Psoas muscle (tissue), 8 donors: ENCODE measurements around the gene EYS. TPM values are rescaled to one million over a fixed set of nuclear protein-coding genes. Genes with fewer than 3 reads are reported as not detected.

Experiments used
- ATAC-seq, 4 donors: fragments of 200-7000 bp; cut with Tn5 transposase; one replicate each; pipeline ENCODE4 v1.9.1; 2020; ENCODE audit warnings: moderate library complexity in 3 of 4, mild to moderate bottlenecking in 2 of 4
- DNase-seq, 2 donors: peaks; one replicate each; pipeline ENCODE4 v3.0.0-alpha.2; 2020
- H3K27ac ChIP-seq: fragments of 200-600 bp; one replicate; pipeline ENCODE4 v1.8.0; 2022
- H3K27me3 ChIP-seq, 3 donors: fragments of 200-600 bp in 1 of 3; one replicate each; pipeline versions ENCODE4 v1.6.1 to v1.8.0; 2013 to 2022; ENCODE audit warnings: low read length in 2 of 3, mild to moderate bottlenecking in 2 of 3, moderate library complexity in 1 of 3; ENCODE audit not compliant: insufficient read depth in 3 of 3
- H3K36me3 ChIP-seq, 2 donors: fragments of 200-600 bp in 1 of 2; one replicate each; pipeline versions ENCODE4 v1.6.1 to v1.8.0; 2013 to 2022; ENCODE audit warnings: low read depth in 1 of 2, mild to moderate bottlenecking in 1 of 2, moderate library complexity in 1 of 2; ENCODE audit not compliant: insufficient read depth in 1 of 2
- H3K4me1 ChIP-seq: fragments of 200-600 bp; one replicate; pipeline ENCODE4 v1.8.0; 2022
- H3K4me3 ChIP-seq: fragments of 200-600 bp; one replicate; pipeline ENCODE4 v1.8.0; 2022; ENCODE audit warnings: mild to moderate bottlenecking
- H3K9me3 ChIP-seq: fragments of 200-600 bp; one replicate; pipeline ENCODE4 v1.8.0; 2022
- WGBS, 3 donors: extraction: QIAGEN DNeasy Blood & Tissue Kit; methylation state at CpG; one replicate each; pipeline versions ENCODE4 v1.1.6 to v1.1.7; 2013; 5-methylcytosine and 5-hydroxymethylcytosine counted together
- intact Hi-C, 2 donors: fragments of 100-400 bp; cut with DNase I; formaldehyde crosslinking; loops; one replicate each; pipeline versions ENCODE4 v1.11.0 to v1.14.2; 2022
- polyA plus RNA-seq, 3 donors: library from polyadenylated mRNA; stranded (reverse); fragments of 200-250 nt; gene quantifications; one replicate each; pipeline ENCODE4 v1.2.3, GENCODE V29; 2013
- total RNA-seq, 4 donors: library from RNA; stranded (reverse); fragmentation: NEBNext Ultra II Directional in 2 of 4; extraction: Animal tissue kit (Norgen Biotek cat#: 25700) in 2 of 4; gene quantifications; one replicate each; pipeline versions ENCODE4 v1.2.1 to v1.2.4, GENCODE V29; 2021 to 2023
- TF ChIP-seq, protein P1 (sequence below): fragments of 200-600 bp; IDR thresholded peaks from one replicate; pipeline ENCODE4 v1.8.0; 2022; ENCODE audit warnings: antibody characterized with exemption
- donor health status: healthy with polysubstance abuse.
- donor health status: DM: no; HTN: no; CAD: no; lungs with moderate emphysema.
- donor health status: Bipolar disorder and iron deficiency.
- donor health status: healthy.
- donor health status: DM: yes; HTN: yes; CAD: no.
- donor health status: DM: no; HTN: no; CAD: no.
- donor health status: DM: no; HTN: no; CAD: no.
- donor health status: DM: yes; HTN: yes; CAD: no.

EYS gene
- total and polyA plus RNA-seq, 7 donors: under 0.01 TPM; not detected in 6

DNA sequence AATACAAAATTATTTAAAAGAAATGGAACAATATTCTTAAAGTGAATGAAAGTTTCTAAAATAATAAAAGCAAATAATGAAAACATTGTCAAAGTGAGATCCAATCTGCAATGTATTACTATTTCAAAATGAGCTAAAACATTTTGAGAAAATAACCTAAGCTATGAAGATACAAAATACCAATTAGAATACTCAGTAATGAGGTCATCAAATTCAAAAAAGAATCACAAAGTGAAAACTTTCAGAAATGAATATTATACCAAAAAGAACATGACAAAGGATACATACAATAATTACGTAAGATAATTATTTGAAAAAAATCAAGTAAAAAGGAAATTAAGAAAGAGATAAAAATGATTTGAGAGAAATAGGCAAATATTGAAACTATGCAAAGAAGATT, 634.5 kb downstream of the EYS start:
- Histone ChIP-seq H3K9me3 (no peaks in the 10 kb centered on the region), H3K4me1 (no peaks in the 10 kb centered on the region), H3K36me3 (no peaks in the 10 kb centered on the region), H3K27ac (no peak overlapping the region), H3K27me3 (no peaks in the 10 kb centered on the region), H3K4me3 (no peak overlapping the region)
- ATAC-seq: no peak
- DNase-seq: no peak
- WGBS, 3 donors: 95 to 100% (median 95%) methylated on average over 1 of the region's 1 CpG
- intact Hi-C loops: no loop called here
- TF ChIP-seq, protein P1, sequence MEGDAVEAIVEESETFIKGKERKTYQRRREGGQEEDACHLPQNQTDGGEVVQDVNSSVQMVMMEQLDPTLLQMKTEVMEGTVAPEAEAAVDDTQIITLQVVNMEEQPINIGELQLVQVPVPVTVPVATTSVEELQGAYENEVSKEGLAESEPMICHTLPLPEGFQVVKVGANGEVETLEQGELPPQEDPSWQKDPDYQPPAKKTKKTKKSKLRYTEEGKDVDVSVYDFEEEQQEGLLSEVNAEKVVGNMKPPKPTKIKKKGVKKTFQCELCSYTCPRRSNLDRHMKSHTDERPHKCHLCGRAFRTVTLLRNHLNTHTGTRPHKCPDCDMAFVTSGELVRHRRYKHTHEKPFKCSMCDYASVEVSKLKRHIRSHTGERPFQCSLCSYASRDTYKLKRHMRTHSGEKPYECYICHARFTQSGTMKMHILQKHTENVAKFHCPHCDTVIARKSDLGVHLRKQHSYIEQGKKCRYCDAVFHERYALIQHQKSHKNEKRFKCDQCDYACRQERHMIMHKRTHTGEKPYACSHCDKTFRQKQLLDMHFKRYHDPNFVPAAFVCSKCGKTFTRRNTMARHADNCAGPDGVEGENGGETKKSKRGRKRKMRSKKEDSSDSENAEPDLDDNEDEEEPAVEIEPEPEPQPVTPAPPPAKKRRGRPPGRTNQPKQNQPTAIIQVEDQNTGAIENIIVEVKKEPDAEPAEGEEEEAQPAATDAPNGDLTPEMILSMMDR: no peak

DNA sequence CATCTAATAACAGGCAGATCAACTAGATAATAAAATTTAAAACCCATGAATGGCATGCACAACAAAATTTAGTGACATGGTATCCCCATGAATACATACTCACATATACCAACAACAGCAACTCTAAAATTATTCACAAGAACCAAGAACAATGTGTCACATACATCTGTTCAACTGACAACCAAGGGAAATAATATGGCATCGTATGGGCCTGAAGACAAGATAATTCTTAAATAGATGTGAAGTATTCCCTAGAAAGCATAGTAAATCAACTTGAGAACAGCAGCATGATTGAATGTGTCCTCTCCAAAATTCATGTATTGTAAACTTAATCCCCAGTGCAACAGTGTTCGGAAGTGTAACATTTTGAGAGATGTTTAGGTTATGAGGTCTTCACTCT, 635.5 kb downstream of the EYS start:
- no peak overlapping the region for H3K27ac ChIP-seq
- H3K9me3 ChIP-seq: no peaks in the 10 kb centered on the region
- DNase-seq (no peak), ATAC-seq (no peak)
- intact Hi-C loops: no loop called here
- no peaks in the 10 kb centered on the region for H3K4me1 ChIP-seq
- no peaks in the 10 kb centered on the region for H3K36me3 ChIP-seq
- H3K27me3 ChIP-seq: no peaks in the 10 kb centered on the region
- 75 to 76% (median 75%) methylated on average over 2 of the region's 2 CpGs for WGBS, 3 donors
- TF ChIP-seq, protein P1: no peak
- H3K4me3 ChIP-seq: no peak overlapping the region

DNA sequence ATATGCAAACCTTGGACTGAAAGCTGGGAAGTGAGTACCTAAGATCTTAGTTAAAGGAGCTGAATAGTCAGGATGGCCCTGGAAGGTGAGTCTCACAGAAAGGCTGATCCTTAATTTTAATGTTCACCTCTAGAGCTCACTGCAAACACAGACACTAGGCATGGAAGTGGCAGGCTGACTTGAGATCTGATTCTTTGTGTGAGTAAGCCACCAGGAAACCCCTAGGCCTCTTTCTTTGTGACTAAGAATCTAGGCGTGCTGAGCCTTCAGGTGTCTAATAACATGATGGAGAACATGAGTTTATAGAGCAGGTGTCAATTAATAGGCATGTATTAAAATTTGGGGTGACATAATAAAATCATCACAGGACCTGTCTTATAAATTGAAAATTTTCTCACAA, 642.2 kb downstream of the EYS start:
- Histone ChIP-seq H3K36me3 (no peaks in the 10 kb centered on the region), H3K27me3 (no peaks in the 10 kb centered on the region), H3K27ac (no peak overlapping the region), H3K9me3 (no peaks in the 10 kb centered on the region), H3K4me3 (no peak overlapping the region), H3K4me1 (no peaks in the 10 kb centered on the region)
- TF ChIP-seq, protein P1: no peak
- WGBS, 3 donors: 71 to 80% (median 72%) methylated on average over 1 of the region's 1 CpG
- DNase-seq (no peak), ATAC-seq (no peak)
- intact Hi-C loops: no loop called here

DNA sequence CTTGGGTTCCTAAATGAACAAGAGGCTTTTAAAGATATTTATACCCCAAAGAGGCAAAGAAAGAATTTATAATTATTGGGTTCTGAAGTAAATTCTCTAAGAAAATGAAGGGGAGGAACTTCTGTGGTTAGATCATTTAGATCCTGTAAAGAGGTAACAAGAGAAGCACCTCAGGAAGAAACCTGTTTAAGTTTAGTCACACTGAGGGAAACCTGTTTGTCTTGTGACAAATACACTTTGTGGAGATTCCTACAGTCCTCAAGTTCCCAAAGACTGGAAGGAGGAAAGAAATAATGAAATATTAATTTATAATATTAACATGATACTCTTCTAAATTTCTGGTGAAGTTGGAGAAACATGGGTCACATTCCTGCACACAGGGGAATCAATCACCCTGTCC, 647.5 kb downstream of the EYS start:
- Histone ChIP-seq H3K36me3 (no peaks in the 10 kb centered on the region), H3K27me3 (no peaks in the 10 kb centered on the region), H3K4me1 (no peaks in the 10 kb centered on the region), H3K4me3 (no peak overlapping the region), H3K27ac (no peak overlapping the region), H3K9me3 (no peaks in the 10 kb centered on the region)
- no peak for ATAC-seq
- intact Hi-C loops: no loop called here
- no peak for DNase-seq
- TF ChIP-seq, protein P1: no peak

DNA sequence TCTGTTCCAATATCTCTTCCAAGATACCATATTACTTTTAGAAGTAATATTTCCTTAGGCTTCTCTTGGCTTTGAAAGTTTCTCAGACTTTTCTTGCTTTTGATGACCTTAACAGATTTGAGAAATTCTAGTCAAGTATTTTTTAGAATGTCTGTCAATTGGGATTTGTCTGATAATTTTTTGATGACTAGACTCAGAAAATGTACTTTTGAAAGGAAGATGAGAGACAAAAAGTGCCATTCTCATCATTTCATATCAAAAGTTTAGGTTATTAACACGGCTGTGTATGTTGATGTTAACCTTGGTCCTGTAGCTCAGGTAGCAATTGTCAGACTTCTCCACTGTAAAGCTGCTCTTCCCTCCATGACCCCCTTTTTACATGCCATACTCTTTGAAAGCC, 651.5 kb downstream of the EYS start:
- TF ChIP-seq, protein P1: no peak
- DNase-seq (no peak), ATAC-seq (no peak)
- H3K27me3 ChIP-seq: no peaks in the 10 kb centered on the region
- no peaks in the 10 kb centered on the region for H3K4me1 ChIP-seq
- no peak overlapping the region for H3K4me3 ChIP-seq
- intact Hi-C loops: no loop called here
- no peaks in the 10 kb centered on the region for H3K9me3 ChIP-seq
- no peaks in the 10 kb centered on the region for H3K36me3 ChIP-seq
- WGBS, 3 donors: 81 to 91% (median 87%) methylated on average over 1 of the region's 1 CpG
- no peak overlapping the region for H3K27ac ChIP-seq
